Loucy (cell line): ENCODE measurements around the gene PHGDH.
"Not testable (repeated sequence)": the region's sequence is repeated elsewhere in the genome, so short reads cannot be mapped to it uniquely, and the experiment has no call there.

Source experiments
- H2AFZ ChIP-seq: fragments of 200-600 bp; sonication (generic); 2 replicates; pipeline ENCODE4 v1.6.0; 2016; ENCODE audit warnings: antibody characterized with exemption, mild to moderate bottlenecking, low read length, moderate library complexity
- H3F3A ChIP-seq: fragments of 200-600 bp; 2 replicates; pipeline ENCODE4 v1.6.0; 2016; ENCODE audit warnings: antibody characterized with exemption, low read depth, mild to moderate bottlenecking
- H3K27me3 ChIP-seq: fragments of 200-600 bp; sonication (generic); 2 replicates; pipeline ENCODE4 v1.6.1; 2014; ENCODE audit warnings: low read length, mild to moderate bottlenecking; ENCODE audit not compliant: insufficient read depth, poor library complexity, severe bottlenecking
- H3K36me3 ChIP-seq: fragments of 200-600 bp; sonication (generic); 2 replicates; pipeline ENCODE4 v1.6.1; 2016; ENCODE audit warnings: low read length; ENCODE audit not compliant: insufficient read depth
- H3K4me1 ChIP-seq: fragments of 200-600 bp; sonication (generic); 2 replicates; pipeline ENCODE4 v1.5.1; 2014; ENCODE audit warnings: low read length, mild to moderate bottlenecking; ENCODE audit not compliant: insufficient read depth, poor library complexity, severe bottlenecking
- H3K4me2 ChIP-seq: fragments of 200-600 bp; sonication (generic); 2 replicates; pipeline ENCODE4 v1.6.0; 2014; ENCODE audit warnings: antibody characterized with exemption, low read length, low read depth, mild to moderate bottlenecking; ENCODE audit not compliant: poor library complexity, severe bottlenecking
- H3K4me3 ChIP-seq: fragments of 200-600 bp; sonication (generic); 2 replicates; pipeline ENCODE4 v1.5.1; 2014; ENCODE audit warnings: low read length, mild to moderate bottlenecking, mixed read lengths; ENCODE audit not compliant: poor library complexity, severe bottlenecking
- H3K79me2 ChIP-seq: fragments of 200-600 bp; sonication (generic); 2 replicates; pipeline ENCODE4 v1.6.1; 2014; ENCODE audit warnings: low read length; ENCODE audit not compliant: insufficient read depth
- H3K9ac ChIP-seq: fragments of 200-600 bp; sonication (generic); 2 replicates; pipeline ENCODE4 v1.6.0; 2014; ENCODE audit warnings: mild to moderate bottlenecking, low read depth, low read length, moderate library complexity; ENCODE audit not compliant: poor library complexity, severe bottlenecking
- H3K9me2 ChIP-seq: fragments of 200-600 bp; sonication (generic); replicated peaks from 2 replicates; pipeline ENCODE4 v1.6.1; 2016; ENCODE audit warnings: low read depth, low read length, mixed read lengths
- H3K9me3 ChIP-seq: fragments of 200-600 bp; sonication (generic); 2 replicates; pipeline ENCODE4 v1.6.1; 2014; ENCODE audit warnings: mild to moderate bottlenecking, antibody characterized with exemption, low read length, low read depth; ENCODE audit not compliant: insufficient read depth
- H4K20me1 ChIP-seq: fragments of 200-600 bp; sonication (generic); 2 replicates; pipeline ENCODE4 v1.6.0; 2014; ENCODE audit warnings: antibody characterized with exemption, low read length, mild to moderate bottlenecking; ENCODE audit not compliant: insufficient read depth, poor library complexity, severe bottlenecking
- CTCF ChIP-seq: fragments of 200-600 bp; sonication (generic); conservative IDR thresholded peaks from 2 replicates; pipeline ENCODE4 v1.5.1; 2014; ENCODE audit warnings: mild to moderate bottlenecking, antibody characterized with exemption, low read length
- EZH2phosphoT487 ChIP-seq: fragments of 200-600 bp; IDR thresholded peaks from 2 replicates; pipeline ENCODE4 v1.6.1; 2018; ENCODE audit warnings: antibody characterized with exemption, mild to moderate bottlenecking, moderate library complexity, borderline replicate concordance

The PHGDH gene

GRCh38 chr1:119688810-119689209 lies 22.9 kb upstream of the PHGDH start:
- Histone ChIP-seq H3K4me1 (no peaks in the 10 kb centered on the region), H3K9ac (no peak overlapping the region), H3K36me3 (no peaks in the 10 kb centered on the region), H3K9me2 (no peaks in the 10 kb centered on the region), H3K27me3 (no peaks in the 10 kb centered on the region), H3K4me3 (no peak overlapping the region), H3K9me3 (no peaks in the 10 kb centered on the region), H2AFZ (no peak overlapping the region), H3K79me2 (no peaks in the 10 kb centered on the region), H3F3A (no peaks in the 10 kb centered on the region), H4K20me1 (no peaks in the 10 kb centered on the region), H3K4me2 (no peak overlapping the region)
- TF ChIP-seq CTCF (no peak), EZH2phosphoT487 (no peak)

- Histone ChIP-seq H3K36me3 (no peaks in the 10 kb centered on the region), H3K4me1 (no peaks in the 10 kb centered on the region), H3F3A (no peaks in the 10 kb centered on the region), H3K4me3 (no peak overlapping the region), H3K4me2 (no peak overlapping the region), H2AFZ (no peak overlapping the region), H3K9me2 (no peaks in the 10 kb centered on the region), H3K9me3 (no peaks in the 10 kb centered on the region), H3K79me2 (no peaks in the 10 kb centered on the region), H3K9ac (no peak overlapping the region), H3K27me3 (no peaks in the 10 kb centered on the region), H4K20me1 (no peaks in the 10 kb centered on the region)
- no peak for TF ChIP-seq EZH2phosphoT487
- no peak for TF ChIP-seq CTCF
Observed at GRCh38 chr1:119689511-119689910, 22.2 kb upstream of the PHGDH start.

GRCh38 chr1:119696863-119697262 lies 14.9 kb upstream of the PHGDH start:
- not testable (repeated sequence) for H3K9me3 ChIP-seq, H3K27me3 ChIP-seq, H3F3A ChIP-seq, H3K9ac ChIP-seq, H3K9me2 ChIP-seq, H3K4me1 ChIP-seq, H3K79me2 ChIP-seq, H3K4me2 ChIP-seq, H4K20me1 ChIP-seq, H3K4me3 ChIP-seq, H2AFZ ChIP-seq, H3K36me3 ChIP-seq

GRCh38 chr1:119697598-119697997 lies 14.1 kb upstream of the PHGDH start:
- Histone ChIP-seq H3K9me3 (peaks cover 6% of the 10 kb centered on the region; the same call in 1 of the 2 replicates), H3K27me3 (peaks cover 4% of the 10 kb centered on the region), H3K4me1 (no peaks in the 10 kb centered on the region), H3K4me3 (no peak overlapping the region), H3K9ac (no peak overlapping the region), H3F3A (no peaks in the 10 kb centered on the region), H3K9me2 (no peaks in the 10 kb centered on the region), H3K36me3 (no peaks in the 10 kb centered on the region), H3K79me2 (no peaks in the 10 kb centered on the region), H3K4me2 (no peak overlapping the region), H4K20me1 (no peaks in the 10 kb centered on the region), H2AFZ (no peak overlapping the region)
- TF ChIP-seq EZH2phosphoT487 (no peak), CTCF (no peak)
